Neural cell (in vitro differentiated cells): ENCODE measurements around the gene DLG2. TPM values are rescaled to one million over a fixed set of nuclear protein-coding genes. Genes with fewer than 3 reads are reported as not detected.

ENCODE experiments used
- H2AFZ ChIP-seq: fragments of 200-600, 300-800 bp; sonication (generic), shearing (Covaris generic); 2 replicates; pipeline ENCODE4 v1.6.0; 2014; ENCODE audit warnings: low read depth, mild to moderate bottlenecking, antibody characterized with exemption, low read length, moderate library complexity
- H3F3A ChIP-seq: fragments of 200-600 bp; shearing (Covaris generic); 2 replicates; pipeline ENCODE4 v1.6.1; 2016; ENCODE audit warnings: mild to moderate bottlenecking, moderate library complexity, mixed read lengths, antibody characterized with exemption, low read length; ENCODE audit not compliant: insufficient read depth, poor library complexity, severe bottlenecking
- H3K27ac ChIP-seq: fragments of 200-600, 300-800 bp; sonication (generic), shearing (Covaris generic); 2 replicates; pipeline ENCODE4 v1.5.1; 2014; ENCODE audit warnings: mild to moderate bottlenecking, low read length, moderate library complexity
- H3K27me3 ChIP-seq: fragments of 300-800, 200-600 bp; sonication (generic), shearing (Covaris generic); 2 replicates; pipeline ENCODE4 v1.6.0; 2014; ENCODE audit warnings: mild to moderate bottlenecking, low read depth, low read length, moderate library complexity; ENCODE audit not compliant: insufficient read depth
- H3K36me3 ChIP-seq: fragments of 300-800, 200-600 bp; sonication (generic), shearing (Covaris generic); 2 replicates; pipeline ENCODE4 v1.5.1; 2014; ENCODE audit warnings: mild to moderate bottlenecking, antibody characterized with exemption, low read length, moderate library complexity; ENCODE audit not compliant: insufficient read depth
- H3K4me2 ChIP-seq: fragments of 300-800, 200-600 bp; sonication (generic), shearing (Covaris generic); 2 replicates; pipeline ENCODE4 v1.6.0; 2014; ENCODE audit warnings: mild to moderate bottlenecking, low read length
- H3K4me3 ChIP-seq: fragments of 300-800, 200-600 bp; sonication (generic), shearing (Covaris generic); 2 replicates; pipeline ENCODE4 v1.5.1; 2014; ENCODE audit warnings: mild to moderate bottlenecking, low read length, moderate library complexity
- H3K79me2 ChIP-seq: fragments of 200-600 bp; shearing (Covaris generic); replicated peaks from 2 replicates; pipeline ENCODE4 v1.6.0; 2014; ENCODE audit warnings: mild to moderate bottlenecking, low read length, moderate library complexity; ENCODE audit not compliant: insufficient read depth
- H3K9ac ChIP-seq: fragments of 300-800, 200-600 bp; sonication (generic), shearing (Covaris generic); 2 replicates; pipeline ENCODE4 v1.6.1; 2016; ENCODE audit warnings: mild to moderate bottlenecking, low read length, mixed read lengths
- H3K9me2 ChIP-seq: fragments of 200-600 bp; shearing (Covaris generic); 2 replicates; pipeline ENCODE4 v1.6.1; 2016; ENCODE audit warnings: mild to moderate bottlenecking, low read length, mixed read lengths; ENCODE audit not compliant: insufficient read depth
- H3K9me3 ChIP-seq: fragments of 200-600, 300-800 bp; sonication (generic), shearing (Covaris generic); 2 replicates; pipeline ENCODE4 v1.6.1; 2016; ENCODE audit warnings: mild to moderate bottlenecking, mixed run types, low read length, moderate library complexity, mixed read lengths
- H4K20me1 ChIP-seq: fragments of 200-600 bp; shearing (Covaris generic); 2 replicates; pipeline ENCODE4 v1.6.1; 2016; ENCODE audit warnings: mild to moderate bottlenecking, mixed run types; ENCODE audit not compliant: insufficient read depth
- EP300 ChIP-seq: fragments of 450-650 bp; conservative IDR thresholded peaks from 2 replicates; pipeline ENCODE4 v1.6.1; 2014; ENCODE audit warnings: antibody characterized with exemption, mild to moderate bottlenecking, moderate library complexity; ENCODE audit not compliant: poor library complexity, severe bottlenecking
- EZH2 ChIP-seq: fragments of 200-600, 300-800 bp; shearing (Covaris generic), sonication (generic); IDR thresholded peaks from 2 replicates; pipeline ENCODE4 v1.6.1; 2014; ENCODE audit warnings: antibody characterized with exemption, low read length, borderline replicate concordance, mild to moderate bottlenecking; ENCODE audit not compliant: insufficient read depth, poor library complexity, severe bottlenecking
- MXI1 ChIP-seq: fragments of 450-650 bp; conservative IDR thresholded peaks from 2 replicates; pipeline ENCODE4 v1.6.1; 2014; ENCODE audit warnings: antibody characterized with exemption, mild to moderate bottlenecking; ENCODE audit not compliant: poor library complexity, severe bottlenecking
- POLR2AphosphoS5 ChIP-seq: IDR thresholded peaks from 2 replicates; pipeline ENCODE4 v1.6.1; 2012
- RAD21 ChIP-seq: fragments of 450-650 bp; conservative IDR thresholded peaks from 2 replicates; pipeline ENCODE4 v1.6.1; 2014; ENCODE audit warnings: antibody characterized with exemption, mild to moderate bottlenecking, moderate library complexity
- REST ChIP-seq: IDR thresholded peaks from 2 replicates; pipeline ENCODE4 v1.6.1; 2012; ENCODE audit warnings: borderline replicate concordance
- SMC3 ChIP-seq: fragments of 450-650 bp; conservative IDR thresholded peaks from 2 replicates; pipeline ENCODE4 v1.6.1; 2014; ENCODE audit warnings: antibody characterized with exemption, mild to moderate bottlenecking, moderate library complexity; ENCODE audit not compliant: poor library complexity
- TAF1 ChIP-seq: IDR thresholded peaks from 2 replicates; pipeline ENCODE4 v1.6.1; 2012; ENCODE audit warnings: low read depth
- polyA plus RNA-seq: library from polyadenylated mRNA; depleted of rRNA; stranded (reverse); fragments of >200 nt; gene quantifications from 2 replicates; pipeline ENCODE4 v1.2.3, GENCODE V29; 2014
- TF ChIP-seq, protein P1 (sequence below): fragments of 450-650 bp; IDR thresholded peaks from 2 replicates; pipeline ENCODE4 v1.5.1; 2014; ENCODE audit warnings: antibody characterized with exemption, mild to moderate bottlenecking, moderate library complexity; ENCODE audit not compliant: poor library complexity, severe bottlenecking

Gene DLG2
- polyA plus RNA-seq, 1 donor from 2014 or later, result 179 TPM

GRCh38 chr11:83493034-83493433 is 2134.1 kb downstream of the DLG2 start:
- Histone ChIP-seq H3K36me3 (no peaks in the 10 kb centered on the region), H3K4me3 (no peak overlapping the region), H3K4me2 (no peak overlapping the region), H2AFZ (no peak overlapping the region), H3K9me3 (no peaks in the 10 kb centered on the region), H4K20me1 (no peaks in the 10 kb centered on the region), H3F3A (no peaks in the 10 kb centered on the region), H3K79me2 (peaks cover 19% of the 10 kb centered on the region), H3K27me3 (no peaks in the 10 kb centered on the region), H3K27ac (peak overlapping the region; percentile 11), H3K9me2 (no peaks in the 10 kb centered on the region), H3K9ac (no peak overlapping the region)
- TF ChIP-seq REST (no peak), SMC3 (no peak), EZH2 (no peak), TAF1 (no peak), RAD21 (no peak), MXI1 (no peak), POLR2AphosphoS5 (no peak), EP300 (no peak)
- TF ChIP-seq, protein P1, sequence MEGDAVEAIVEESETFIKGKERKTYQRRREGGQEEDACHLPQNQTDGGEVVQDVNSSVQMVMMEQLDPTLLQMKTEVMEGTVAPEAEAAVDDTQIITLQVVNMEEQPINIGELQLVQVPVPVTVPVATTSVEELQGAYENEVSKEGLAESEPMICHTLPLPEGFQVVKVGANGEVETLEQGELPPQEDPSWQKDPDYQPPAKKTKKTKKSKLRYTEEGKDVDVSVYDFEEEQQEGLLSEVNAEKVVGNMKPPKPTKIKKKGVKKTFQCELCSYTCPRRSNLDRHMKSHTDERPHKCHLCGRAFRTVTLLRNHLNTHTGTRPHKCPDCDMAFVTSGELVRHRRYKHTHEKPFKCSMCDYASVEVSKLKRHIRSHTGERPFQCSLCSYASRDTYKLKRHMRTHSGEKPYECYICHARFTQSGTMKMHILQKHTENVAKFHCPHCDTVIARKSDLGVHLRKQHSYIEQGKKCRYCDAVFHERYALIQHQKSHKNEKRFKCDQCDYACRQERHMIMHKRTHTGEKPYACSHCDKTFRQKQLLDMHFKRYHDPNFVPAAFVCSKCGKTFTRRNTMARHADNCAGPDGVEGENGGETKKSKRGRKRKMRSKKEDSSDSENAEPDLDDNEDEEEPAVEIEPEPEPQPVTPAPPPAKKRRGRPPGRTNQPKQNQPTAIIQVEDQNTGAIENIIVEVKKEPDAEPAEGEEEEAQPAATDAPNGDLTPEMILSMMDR, result no peak

- Histone ChIP-seq H2AFZ (no peak overlapping the region), H3K9ac (no peak overlapping the region), H3K79me2 (peaks cover 9% of the 10 kb centered on the region), H3K27me3 (no peaks in the 10 kb centered on the region), H3K4me3 (no peak overlapping the region), H3K27ac (no peak overlapping the region), H3K36me3 (peaks cover 8% of the 10 kb centered on the region), H3K9me2 (no peaks in the 10 kb centered on the region), H3K4me2 (no peak overlapping the region), H3F3A (no peaks in the 10 kb centered on the region), H4K20me1 (no peaks in the 10 kb centered on the region), H3K9me3 (no peaks in the 10 kb centered on the region)
- TF ChIP-seq POLR2AphosphoS5, result no peak
- no peak for TF ChIP-seq MXI1
- TF ChIP-seq RAD21, result no peak
- TF ChIP-seq, protein P1, result no peak
- TF ChIP-seq TAF1, result no peak
- no peak for TF ChIP-seq EP300
Measured at GRCh38 chr11:83483808-83484207, 2143.3 kb downstream of the DLG2 start.
